NCI-H2196 treated with DMSO at 0.1 percent for 48 hours (cell line): ENCODE measurements around the gene TFAP2A.

Experiments
- DNase-seq: peaks from one replicate; lab custom pipeline; 2025; ENCODE audit not compliant: unreplicated experiment; lab: John Stamatoyannopoulos, UW

Gene TFAP2A

GRCh38 chr6:10384091-10384609 is 30.7 kb downstream of the TFAP2A start:
- DNase-seq: no peak

GRCh38 chr6:10383331-10384090 is 31.4 kb downstream of the TFAP2A start:
- no peak for DNase-seq

GRCh38 chr6:10382728-10383330 is 32.0 kb downstream of the TFAP2A start:
- no peak for DNase-seq

- DNase-seq: no peak
These were observed 32.6 kb downstream of the TFAP2A start for GRCh38 chr6:10382322-10382721.

- no peak for DNase-seq
These were observed 33.1 kb downstream of the TFAP2A start for GRCh38 chr6:10381830-10382208.

- DNase-seq: no peak
These were observed 33.6 kb downstream of the TFAP2A start for GRCh38 chr6:10381133-10381829.

GRCh38 chr6:10375391-10375969 is 39.4 kb downstream of the TFAP2A start:
- DNase-seq: no peak

GRCh38 chr6:10373642-10374359 is 41.1 kb downstream of the TFAP2A start:
- DNase-seq: no peak

- DNase-seq: no peak
These were observed 45.0 kb downstream of the TFAP2A start for GRCh38 chr6:10369896-10370295.

GRCh38 chr6:10368861-10369260 is 46.0 kb downstream of the TFAP2A start:
- DNase-seq: no peak

GRCh38 chr6:10363911-10364310 is 51.0 kb downstream of the TFAP2A start:
- no peak for DNase-seq

- DNase-seq: no peak
These were observed 52.6 kb downstream of the TFAP2A start for GRCh38 chr6:10362300-10362699.

- DNase-seq: no peak
These were observed 53.4 kb downstream of the TFAP2A start for GRCh38 chr6:10361428-10361827.

GRCh38 chr6:10359581-10359980 is 55.3 kb downstream of the TFAP2A start:
- no peak for DNase-seq

- no peak for DNase-seq
These were observed 59.7 kb downstream of the TFAP2A start for GRCh38 chr6:10355115-10355702.

- DNase-seq: no peak
These were observed 63.1 kb downstream of the TFAP2A start for GRCh38 chr6:10351791-10352190.

GRCh38 chr6:10350720-10351119 is 64.2 kb downstream of the TFAP2A start:
- DNase-seq: no peak

- DNase-seq: no peak
These were observed 67.1 kb downstream of the TFAP2A start for GRCh38 chr6:10347561-10348327.
